Measurements from ENCODE around the gene NOSIP.
A peak's percentile ranks its signal among the peaks of the same experiment; 100 is the strongest.
"Not testable (repeated sequence)": the region's sequence is repeated elsewhere in the genome, so short reads cannot be mapped to it uniquely, and the experiment has no call there.

Gene NOSIP
- 39.7 to 85.8 (median 56.8) reads per million in 9 experiments for total RNA-seq

- Mint-ChIP-seq H3K4me3 (peak within 1 kb of the TSS; percentile 88), H3K9me3 (no peaks in the 10 kb centered on the region), H3K27me3 (no peaks in the 10 kb centered on the region), H3K4me1 (ENCODE audit: low read depth in 2 of 2) (peaks cover 16 to 27% of the 10 kb centered on the region in 2 donors), H3K36me3 (ENCODE audit: insufficient read depth) (peaks cover 15% of the 10 kb centered on the region), H3K27ac (peak within 1 kb of the TSS; percentile 44 to 86)
- DNase-seq (peak; percentile 95 to 96 (median 95)), ATAC-seq (replicated peaks) (peak; percentile 100)
Measured at GRCh38 chr19:49580264-49581006, at the start of gene NOSIP. NOSIP (minus strand) TSS chr19:49580556; CDS start chr19:49560691, 19,865 bp downstream.

- Mint-ChIP-seq H3K4me3 (no peak overlapping the region), H3K36me3 (ENCODE audit: insufficient read depth) (peaks cover 22% of the 10 kb centered on the region), H3K9me3 (no peaks in the 10 kb centered on the region), H3K4me1 (ENCODE audit: low read depth in 2 of 2) (no peaks in the 10 kb centered on the region), H3K27me3 (no peaks in the 10 kb centered on the region), H3K27ac (peak overlapping the region; percentile 3 to 65)
- no peak for ATAC-seq (replicated peaks)
- DNase-seq = no peak
Measured at GRCh38 chr19:49629659-49630058, 49.3 kb upstream of the NOSIP start.

- no peaks in the 10 kb centered on the region for H3K4me1 Mint-ChIP-seq (ENCODE audit: low read depth in 2 of 2)
- no peaks in the 10 kb centered on the region for H3K27me3 Mint-ChIP-seq
- no peaks in the 10 kb centered on the region for H3K9me3 Mint-ChIP-seq
- peak overlapping the region in 1 of 2 donors; percentile 65 for H3K27ac Mint-ChIP-seq
- no peak overlapping the region for H3K4me3 Mint-ChIP-seq
- no peak for ATAC-seq (replicated peaks)
- peaks cover 42% of the 10 kb centered on the region for H3K36me3 Mint-ChIP-seq (ENCODE audit: insufficient read depth)
- no peak for DNase-seq
Measured at GRCh38 chr19:49626226-49626625, 45.9 kb upstream of the NOSIP start.

- no peaks in the 10 kb centered on the region for H3K4me1 Mint-ChIP-seq (ENCODE audit: low read depth in 2 of 2)
- no peak for ATAC-seq (replicated peaks)
- peaks cover 44% of the 10 kb centered on the region for H3K36me3 Mint-ChIP-seq (ENCODE audit: insufficient read depth)
- no peak for DNase-seq
- peak overlapping the region in 1 of 2 donors; percentile 3 for H3K27ac Mint-ChIP-seq
- no peaks in the 10 kb centered on the region for H3K9me3 Mint-ChIP-seq
- H3K27me3 Mint-ChIP-seq = no peaks in the 10 kb centered on the region
- no peak overlapping the region for H3K4me3 Mint-ChIP-seq
Measured at GRCh38 chr19:49624967-49625910, 44.9 kb upstream of the NOSIP start.

GRCh38 chr19:49617860-49618259 is 37.5 kb upstream of the NOSIP start:
- Mint-ChIP-seq H3K4me1 (ENCODE audit: low read depth in 2 of 2) (peaks cover 19 to 21% of the 10 kb centered on the region in 2 donors), H3K27ac (peak overlapping the region in 1 of 2 donors; percentile 82), H3K36me3 (ENCODE audit: insufficient read depth) (peaks cover 81% of the 10 kb centered on the region)
- not testable (repeated sequence) for ATAC-seq (replicated peaks); H3K9me3 Mint-ChIP-seq; DNase-seq; H3K4me3 Mint-ChIP-seq; H3K27me3 Mint-ChIP-seq

- no peak overlapping the region for H3K4me3 Mint-ChIP-seq
- DNase-seq (no peak), ATAC-seq (replicated peaks) (no peak)
- no peaks in the 10 kb centered on the region for H3K9me3 Mint-ChIP-seq
- no peak overlapping the region for H3K27ac Mint-ChIP-seq
- H3K27me3 Mint-ChIP-seq = no peaks in the 10 kb centered on the region
- H3K36me3 Mint-ChIP-seq (ENCODE audit: insufficient read depth) = peaks cover 74% of the 10 kb centered on the region
- peaks cover 23 to 25% of the 10 kb centered on the region in 2 donors for H3K4me1 Mint-ChIP-seq (ENCODE audit: low read depth in 2 of 2)
Measured at GRCh38 chr19:49616945-49617344, 36.6 kb upstream of the NOSIP start.

GRCh38 chr19:49616532-49616931 is 36.2 kb upstream of the NOSIP start:
- Mint-ChIP-seq H3K4me3 (no peak overlapping the region), H3K36me3 (ENCODE audit: insufficient read depth) (peaks cover 73% of the 10 kb centered on the region), H3K27me3 (no peaks in the 10 kb centered on the region), H3K4me1 (ENCODE audit: low read depth in 2 of 2) (peaks cover 23 to 25% of the 10 kb centered on the region in 2 donors), H3K27ac (no peak overlapping the region), H3K9me3 (no peaks in the 10 kb centered on the region)
- ATAC-seq (replicated peaks) (no peak), DNase-seq (no peak)

- DNase-seq (no peak), ATAC-seq (replicated peaks) (no peak)
- H3K9me3 Mint-ChIP-seq = no peaks in the 10 kb centered on the region
- peak overlapping the region in 1 of 2 donors; percentile 97 for H3K27ac Mint-ChIP-seq
- H3K36me3 Mint-ChIP-seq (ENCODE audit: insufficient read depth) = peaks cover 72% of the 10 kb centered on the region
- peaks cover 25 to 26% of the 10 kb centered on the region in 2 donors for H3K4me1 Mint-ChIP-seq (ENCODE audit: low read depth in 2 of 2)
- no peaks in the 10 kb centered on the region for H3K27me3 Mint-ChIP-seq
- no peak overlapping the region for H3K4me3 Mint-ChIP-seq
Measured at GRCh38 chr19:49615861-49616260, 35.5 kb upstream of the NOSIP start.

- H3K36me3 Mint-ChIP-seq (ENCODE audit: insufficient read depth) = peaks cover 74% of the 10 kb centered on the region
- H3K9me3 Mint-ChIP-seq = no peaks in the 10 kb centered on the region
- H3K4me1 Mint-ChIP-seq (ENCODE audit: low read depth in 2 of 2) = peaks cover 28 to 29% of the 10 kb centered on the region in 2 donors
- H3K27ac Mint-ChIP-seq = peak overlapping the region; percentile 88 to 97
- DNase-seq = peak in 1 of 3 experiments; percentile 15
- no peaks in the 10 kb centered on the region for H3K27me3 Mint-ChIP-seq
- ATAC-seq (replicated peaks) = peak; percentile 82
- peak overlapping the region; percentile 45 to 51 for H3K4me3 Mint-ChIP-seq
Measured at GRCh38 chr19:49614096-49614833, 33.9 kb upstream of the NOSIP start.

GRCh38 chr19:49613374-49613773 is 33.0 kb upstream of the NOSIP start:
- Mint-ChIP-seq H3K27ac (peak overlapping the region; percentile 88 to 97), H3K4me3 (peak overlapping the region; percentile 18 to 45), H3K36me3 (ENCODE audit: insufficient read depth) (peaks cover 74% of the 10 kb centered on the region), H3K9me3 (no peaks in the 10 kb centered on the region), H3K27me3 (no peaks in the 10 kb centered on the region), H3K4me1 (ENCODE audit: low read depth in 2 of 2) (peaks cover 24 to 30% of the 10 kb centered on the region in 2 donors)
- DNase-seq = no peak
- ATAC-seq (replicated peaks) = peak; percentile 23

- ATAC-seq (replicated peaks) = no peak
- H3K36me3 Mint-ChIP-seq (ENCODE audit: insufficient read depth) = peaks cover 64% of the 10 kb centered on the region
- H3K9me3 Mint-ChIP-seq = no peaks in the 10 kb centered on the region
- no peaks in the 10 kb centered on the region for H3K27me3 Mint-ChIP-seq
- H3K4me1 Mint-ChIP-seq (ENCODE audit: low read depth in 2 of 2) = peaks cover 27 to 29% of the 10 kb centered on the region in 2 donors
- no peak overlapping the region for H3K27ac Mint-ChIP-seq
- H3K4me3 Mint-ChIP-seq = no peak overlapping the region
- DNase-seq = no peak
Measured at GRCh38 chr19:49609499-49610092, 29.2 kb upstream of the NOSIP start.

- no peaks in the 10 kb centered on the region for H3K9me3 Mint-ChIP-seq
- no peak for ATAC-seq (replicated peaks)
- peaks cover 15 to 22% of the 10 kb centered on the region in 2 donors for H3K4me1 Mint-ChIP-seq (ENCODE audit: low read depth in 2 of 2)
- H3K27me3 Mint-ChIP-seq = no peaks in the 10 kb centered on the region
- DNase-seq = no peak
- H3K27ac Mint-ChIP-seq = peak overlapping the region in 1 of 2 donors; percentile 17
- H3K4me3 Mint-ChIP-seq = no peak overlapping the region
- peaks cover 63% of the 10 kb centered on the region for H3K36me3 Mint-ChIP-seq (ENCODE audit: insufficient read depth)
Measured at GRCh38 chr19:49605605-49606004, 25.2 kb upstream of the NOSIP start.

All from effector memory CD8-positive, alpha-beta T cell (primary cell).